Neuronal stem cell (in vitro differentiated cells): ENCODE data around the gene CLEC4F.

Source experiments
- DNase-seq: peaks from one replicate; pipeline ENCODE4 v3.0.0-alpha.2; 2013; ENCODE audit warnings: low spot score
- H2AFZ ChIP-seq: one replicate; pipeline ENCODE4 v1.6.1; 2013; ENCODE audit warnings: mild to moderate bottlenecking, low read length, inconsistent platforms
- H2AK5ac ChIP-seq: 2 replicates; pipeline ENCODE4 v1.6.1; 2013; ENCODE audit warnings: low read depth, mild to moderate bottlenecking, inconsistent platforms, low read length, moderate library complexity, mixed read lengths
- H2BK120ac ChIP-seq: 2 replicates; pipeline ENCODE4 v1.6.1; 2013; ENCODE audit warnings: low read depth, mild to moderate bottlenecking, inconsistent platforms, low read length, moderate library complexity, mixed read lengths
- H2BK12ac ChIP-seq: one replicate; pipeline ENCODE4 v1.6.1; 2013; ENCODE audit warnings: low read length, inconsistent platforms
- H2BK15ac ChIP-seq: 2 replicates; pipeline ENCODE4 v1.6.1; 2013; ENCODE audit warnings: mild to moderate bottlenecking, low read length, inconsistent platforms, mixed read lengths
- H2BK5ac ChIP-seq: one replicate; pipeline ENCODE4 v1.6.1; 2013; ENCODE audit warnings: inconsistent platforms, mild to moderate bottlenecking, low read length, moderate library complexity
- H3K14ac ChIP-seq: one replicate; pipeline ENCODE4 v1.6.1; 2013; ENCODE audit warnings: low read length, inconsistent platforms
- H3K18ac ChIP-seq: 2 replicates; pipeline ENCODE4 v1.6.1; 2013; ENCODE audit warnings: low read length, inconsistent platforms
- H3K23ac ChIP-seq: 2 replicates; pipeline ENCODE4 v1.6.1; 2013; ENCODE audit warnings: low read depth, mild to moderate bottlenecking, mixed read lengths, low read length, inconsistent platforms; ENCODE audit not compliant: poor library complexity
- H3K27ac ChIP-seq: replicated peaks from 3 replicates; pipeline ENCODE4 v1.5.1; 2013; ENCODE audit warnings: low read length, inconsistent platforms
- H3K27me3 ChIP-seq, 3 experiments: 2 replicates each; pipeline ENCODE4 v1.6.1; 2013; ENCODE audit warnings: low read length in 3 of 3, mild to moderate bottlenecking in 2 of 3, inconsistent platforms in 1 of 3, low read depth in 1 of 3, mixed read lengths in 1 of 3, moderate library complexity in 1 of 3; ENCODE audit not compliant: control insufficient read depth in 3 of 3, insufficient read depth in 3 of 3
- H3K36me3 ChIP-seq, 2 donors: replicated peaks in 1 of 2; 2 replicates each; pipeline ENCODE4 v1.6.1; 2013; ENCODE audit warnings: low read length in 2 of 2; ENCODE audit not compliant: control insufficient read depth in 2 of 2, insufficient read depth in 2 of 2
- H3K4ac ChIP-seq: 2 replicates; pipeline ENCODE4 v1.6.1; 2013; ENCODE audit warnings: inconsistent platforms, mild to moderate bottlenecking, low read length, moderate library complexity
- H3K4me1 ChIP-seq, 2 donors: 1 replicate in 1 of 2; 2 replicates in 1 of 2; pipeline ENCODE4 v1.6.1; 2013; ENCODE audit warnings: low read length in 2 of 2, low read depth in 1 of 2; ENCODE audit not compliant: control insufficient read depth in 2 of 2, insufficient read depth in 1 of 2
- H3K4me2 ChIP-seq: one replicate; pipeline ENCODE4 v1.6.1; 2013; ENCODE audit warnings: mild to moderate bottlenecking, low read length, inconsistent platforms; ENCODE audit not compliant: insufficient read depth, poor library complexity, severe bottlenecking
- H3K4me3 ChIP-seq, 2 donors: 2 replicates each; pipeline ENCODE4 v1.5.1; 2013; ENCODE audit warnings: low read length in 2 of 2, mild to moderate bottlenecking in 2 of 2, inconsistent platforms in 1 of 2, moderate library complexity in 1 of 2
- H3K79me1 ChIP-seq: one replicate; pipeline ENCODE4 v1.6.1; 2013; ENCODE audit warnings: low read depth, mild to moderate bottlenecking, inconsistent platforms, low read length, moderate library complexity
- H3K9ac ChIP-seq: one replicate; pipeline ENCODE4 v1.6.1; 2013; ENCODE audit warnings: mild to moderate bottlenecking, low read depth, low read length, inconsistent platforms; ENCODE audit not compliant: poor library complexity
- H3K9me3 ChIP-seq, 2 donors: replicated peaks in 1 of 2; 2 replicates each; pipeline versions ENCODE3 to v1.6.1; 2013; ENCODE audit warnings: low read length in 2 of 2, mild to moderate bottlenecking in 2 of 2, inconsistent platforms in 1 of 2, low read depth in 1 of 2, mixed read lengths in 1 of 2, moderate library complexity in 1 of 2; ENCODE audit not compliant: control insufficient read depth in 2 of 2, insufficient read depth in 1 of 2
- H4K8ac ChIP-seq: one replicate; pipeline ENCODE4 v1.6.1; 2013; ENCODE audit warnings: low read depth, mild to moderate bottlenecking, inconsistent platforms, low read length, moderate library complexity
- H4K91ac ChIP-seq: one replicate; pipeline ENCODE4 v1.6.1; 2013; ENCODE audit warnings: low read length, low read depth, mild to moderate bottlenecking, inconsistent platforms; ENCODE audit not compliant: poor library complexity
- WGBS, 2 donors: extraction: QIAGEN DNeasy Blood & Tissue Kit; methylation state at CpG; one replicate each; pipeline ENCODE4 v1.1.7; 2013; ENCODE audit warnings: missing lambda C conversion rate in 2 of 2, mixed read lengths in 1 of 2; ENCODE audit not compliant: insufficient read length in 2 of 2, insufficient replicate concordance in 1 of 2; ENCODE audit errors: extremely low coverage in 2 of 2; 5-methylcytosine and 5-hydroxymethylcytosine counted together

CLEC4F gene

GRCh38 chr2:70827388-70827787, 7.0 kb upstream of the CLEC4F start:
- no peak overlapping the region for H2AFZ ChIP-seq
- H2AK5ac ChIP-seq: no peak overlapping the region
- no peak overlapping the region for H3K23ac ChIP-seq
- H4K8ac ChIP-seq: no peak overlapping the region
- no peak overlapping the region for H4K91ac ChIP-seq
- H3K4me2 ChIP-seq: no peak overlapping the region
- H3K4me3 ChIP-seq: no peak overlapping the region
- no peak overlapping the region for H2BK12ac ChIP-seq
- no peak overlapping the region for H3K27ac ChIP-seq
- no peak overlapping the region for H2BK5ac ChIP-seq
- H3K9ac ChIP-seq: no peak overlapping the region
- no peak overlapping the region for H2BK120ac ChIP-seq
- no peaks in the 10 kb centered on the region for H3K79me1 ChIP-seq
- DNase-seq: no peak
- no peaks in the 10 kb centered on the region for H3K36me3 ChIP-seq
- no peak overlapping the region for H2BK15ac ChIP-seq
- peaks cover 0 to 23% (median 0%) of the 10 kb centered on the region in 3 experiments for H3K27me3 ChIP-seq
- H3K9me3 ChIP-seq: no peaks in the 10 kb centered on the region
- no peak overlapping the region for H3K14ac ChIP-seq
- peaks cover 0 to 6% of the 10 kb centered on the region in 2 donors for H3K4me1 ChIP-seq
- WGBS, 2 donors: no CpG with 5 or more reads among the region's 5 CpGs
- no peak overlapping the region for H3K4ac ChIP-seq
- no peak overlapping the region for H3K18ac ChIP-seq

- Histone ChIP-seq H3K27me3 (peaks cover 0 to 23% (median 0%) of the 10 kb centered on the region in 3 experiments), H4K91ac (no peak overlapping the region), H3K27ac (no peak overlapping the region), H3K23ac (no peak overlapping the region), H3K4ac (no peak overlapping the region), H3K14ac (no peak overlapping the region), H3K4me3 (no peak overlapping the region), H3K18ac (no peak overlapping the region), H3K36me3 (no peaks in the 10 kb centered on the region), H2AK5ac (no peak overlapping the region), H4K8ac (no peak overlapping the region), H3K9ac (no peak overlapping the region), H3K79me1 (no peaks in the 10 kb centered on the region), H3K4me1 (peaks cover 0 to 6% of the 10 kb centered on the region in 2 donors), H2BK15ac (no peak overlapping the region), H3K4me2 (no peak overlapping the region), H3K9me3 (no peaks in the 10 kb centered on the region), H2BK5ac (no peak overlapping the region), H2BK120ac (no peak overlapping the region), H2AFZ (no peak overlapping the region), H2BK12ac (no peak overlapping the region)
- DNase-seq: no peak
- no CpG with 5 or more reads among the region's 4 CpGs for WGBS, 2 donors
Observed at GRCh38 chr2:70826696-70827350, 6.4 kb upstream of the CLEC4F start.

DNA sequence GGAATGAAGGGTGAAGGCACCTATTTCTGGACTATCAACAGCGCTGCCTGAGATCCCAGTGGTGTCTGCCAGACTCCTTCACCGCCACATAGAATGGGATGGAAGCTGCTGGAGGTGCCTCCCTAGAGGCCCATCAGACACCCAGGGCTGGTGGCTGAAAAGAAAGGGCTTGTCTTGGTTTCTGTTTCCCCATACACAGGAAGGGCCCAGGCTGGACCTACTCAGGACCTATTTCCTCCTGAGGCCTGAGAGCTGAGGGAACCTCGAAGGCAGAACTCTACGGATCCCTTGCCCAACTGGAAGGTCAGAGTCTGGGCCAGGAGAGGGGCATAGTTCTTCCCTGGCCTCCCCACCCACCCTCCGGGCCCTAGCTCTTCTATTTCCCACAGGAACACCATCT, 2.9 kb upstream of the CLEC4F start:
- no peak overlapping the region for H4K91ac ChIP-seq
- no peak overlapping the region for H2AFZ ChIP-seq
- H3K18ac ChIP-seq: no peak overlapping the region
- H2BK12ac ChIP-seq: no peak overlapping the region
- no peak for DNase-seq
- no peak overlapping the region for H3K4ac ChIP-seq
- H2AK5ac ChIP-seq: no peak overlapping the region
- H3K23ac ChIP-seq: no peak overlapping the region
- H3K36me3 ChIP-seq: no peaks in the 10 kb centered on the region
- H3K79me1 ChIP-seq: no peaks in the 10 kb centered on the region
- H2BK5ac ChIP-seq: no peak overlapping the region
- H3K27me3 ChIP-seq: peaks cover 0 to 30% (median 0%) of the 10 kb centered on the region in 3 experiments
- peaks cover 0 to 3% of the 10 kb centered on the region in 2 donors for H3K4me1 ChIP-seq
- no peaks in the 10 kb centered on the region for H3K9me3 ChIP-seq
- no peak overlapping the region for H4K8ac ChIP-seq
- H2BK15ac ChIP-seq: no peak overlapping the region
- no CpG with 5 or more reads among the region's 5 CpGs for WGBS, 2 donors
- no peak overlapping the region for H2BK120ac ChIP-seq
- H3K4me2 ChIP-seq: no peak overlapping the region
- H3K14ac ChIP-seq: no peak overlapping the region
- no peak overlapping the region for H3K4me3 ChIP-seq
- H3K27ac ChIP-seq: no peak overlapping the region
- H3K9ac ChIP-seq: no peak overlapping the region

- H3K9ac ChIP-seq: no peak overlapping the region
- H2AK5ac ChIP-seq: no peak overlapping the region
- H3K14ac ChIP-seq: no peak overlapping the region
- no peak overlapping the region for H2BK120ac ChIP-seq
- no peaks in the 10 kb centered on the region for H3K4me1 ChIP-seq
- no peaks in the 10 kb centered on the region for H3K79me1 ChIP-seq
- no peak overlapping the region for H3K23ac ChIP-seq
- no peak overlapping the region for H3K4me3 ChIP-seq
- no peak overlapping the region for H4K91ac ChIP-seq
- H3K9me3 ChIP-seq: no peaks in the 10 kb centered on the region
- H3K36me3 ChIP-seq: no peaks in the 10 kb centered on the region
- H2BK5ac ChIP-seq: no peak overlapping the region
- peaks cover 0 to 33% (median 0%) of the 10 kb centered on the region in 3 experiments for H3K27me3 ChIP-seq
- H2BK12ac ChIP-seq: no peak overlapping the region
- no peak overlapping the region for H3K18ac ChIP-seq
- H4K8ac ChIP-seq: no peak overlapping the region
- no peak overlapping the region for H3K4ac ChIP-seq
- DNase-seq: no peak
- H2AFZ ChIP-seq: no peak overlapping the region
- H3K27ac ChIP-seq: no peak overlapping the region
- no CpG with 5 or more reads among the region's 8 CpGs for whole genome bisulfite sequencing, 2 donors
- H3K4me2 ChIP-seq: no peak overlapping the region
- H2BK15ac ChIP-seq: no peak overlapping the region
Observed at GRCh38 chr2:70822843-70823242, 2.4 kb upstream of the CLEC4F start.
